Loucy (cell line): ENCODE data around the gene RABAC1.

Experiments
- EZH2phosphoT487 ChIP-seq: fragments of 200-600 bp; IDR thresholded peaks from 2 replicates; pipeline ENCODE4 v1.6.1; 2018; ENCODE audit warnings: antibody characterized with exemption, mild to moderate bottlenecking, moderate library complexity, borderline replicate concordance
- TF ChIP-seq, protein P1 (sequence below): fragments of 200-600 bp; sonication (generic); conservative IDR thresholded peaks from 2 replicates; pipeline ENCODE4 v1.5.1; 2014; ENCODE audit warnings: mild to moderate bottlenecking, antibody characterized with exemption, low read length

DNA sequence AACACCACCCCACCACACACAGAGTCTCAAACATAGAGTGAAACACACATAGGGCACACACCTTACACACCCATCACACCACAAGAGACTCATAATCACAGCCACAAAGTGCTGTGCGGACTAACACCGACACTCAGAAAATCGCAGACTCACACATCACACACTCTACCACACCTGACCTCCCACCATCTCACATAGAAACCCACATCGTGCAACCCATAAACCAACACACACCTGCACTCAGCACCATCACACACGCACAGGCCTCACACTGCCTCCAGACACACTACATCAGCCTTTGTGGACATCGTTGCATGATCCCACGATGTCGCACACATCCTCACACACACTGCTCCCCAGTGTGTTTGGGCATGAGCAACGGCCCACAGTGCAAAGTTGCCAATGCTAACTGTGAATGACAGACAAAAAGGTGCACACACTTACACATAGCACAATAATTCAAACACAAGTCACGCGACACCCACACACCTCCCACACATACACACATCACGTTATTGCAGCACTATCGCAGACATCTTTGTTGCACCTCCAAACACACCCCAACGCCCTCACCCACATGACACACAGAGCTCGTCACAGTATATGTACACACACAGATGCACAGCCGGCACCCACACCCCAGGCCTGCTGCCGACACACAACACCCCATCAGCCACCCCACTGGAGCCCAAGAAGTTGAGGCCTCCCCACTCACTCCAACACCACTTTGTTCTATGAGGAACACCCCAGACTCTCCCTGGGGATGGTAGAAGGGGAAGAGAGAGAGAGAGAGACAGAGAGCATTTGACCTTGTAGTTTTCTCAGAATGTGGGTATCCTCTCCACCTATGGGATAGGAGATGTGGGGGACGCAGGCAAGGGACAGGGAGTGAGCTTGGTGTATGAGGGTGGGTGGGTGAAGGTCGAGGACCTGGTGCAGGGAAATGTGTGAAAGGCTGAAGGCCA is 36.2 kb upstream of the RABAC1 start:
- TF ChIP-seq, protein P1, sequence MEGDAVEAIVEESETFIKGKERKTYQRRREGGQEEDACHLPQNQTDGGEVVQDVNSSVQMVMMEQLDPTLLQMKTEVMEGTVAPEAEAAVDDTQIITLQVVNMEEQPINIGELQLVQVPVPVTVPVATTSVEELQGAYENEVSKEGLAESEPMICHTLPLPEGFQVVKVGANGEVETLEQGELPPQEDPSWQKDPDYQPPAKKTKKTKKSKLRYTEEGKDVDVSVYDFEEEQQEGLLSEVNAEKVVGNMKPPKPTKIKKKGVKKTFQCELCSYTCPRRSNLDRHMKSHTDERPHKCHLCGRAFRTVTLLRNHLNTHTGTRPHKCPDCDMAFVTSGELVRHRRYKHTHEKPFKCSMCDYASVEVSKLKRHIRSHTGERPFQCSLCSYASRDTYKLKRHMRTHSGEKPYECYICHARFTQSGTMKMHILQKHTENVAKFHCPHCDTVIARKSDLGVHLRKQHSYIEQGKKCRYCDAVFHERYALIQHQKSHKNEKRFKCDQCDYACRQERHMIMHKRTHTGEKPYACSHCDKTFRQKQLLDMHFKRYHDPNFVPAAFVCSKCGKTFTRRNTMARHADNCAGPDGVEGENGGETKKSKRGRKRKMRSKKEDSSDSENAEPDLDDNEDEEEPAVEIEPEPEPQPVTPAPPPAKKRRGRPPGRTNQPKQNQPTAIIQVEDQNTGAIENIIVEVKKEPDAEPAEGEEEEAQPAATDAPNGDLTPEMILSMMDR = no peak
- no peak for TF ChIP-seq EZH2phosphoT487
